WTC11 (cell line): ENCODE results near the gene RAD51D.

Source experiments
- CBFB ChIP-seq: sonication (generic); formaldehyde crosslinking; IDR thresholded peaks from 2 replicates; pipeline ENCODE4 v1.8.1; 2022; ENCODE audit warnings: mild to moderate bottlenecking, low read depth, missing genetic modification reagents
- ESRRA ChIP-seq: sonication (generic); formaldehyde crosslinking; IDR thresholded peaks from 2 replicates; pipeline ENCODE4 v1.8.1; 2022; ENCODE audit warnings: mild to moderate bottlenecking, missing genetic modification reagents, borderline replicate concordance
- GTF2I ChIP-seq: fragments of 250-450 bp; sonication (Bioruptor Pico); conservative IDR thresholded peaks from 2 replicates; pipeline ENCODE4 v1.4.0; 2021; ENCODE audit warnings: mild to moderate bottlenecking
- JAZF1 ChIP-seq: fragments of 250-450 bp; sonication (Bioruptor Pico); IDR thresholded peaks from 2 replicates; pipeline ENCODE4 v1.9.0; 2021; ENCODE audit warnings: moderate library complexity, mild to moderate bottlenecking, inconsistent platforms
- MXD4 ChIP-seq: fragments of 250-450 bp; sonication (Bioruptor Pico); IDR thresholded peaks from 2 replicates; pipeline ENCODE4 v1.8.0; 2021; ENCODE audit warnings: mild to moderate bottlenecking, moderate library complexity, borderline replicate concordance
- SP1 ChIP-seq: sonication (generic); formaldehyde crosslinking; conservative IDR thresholded peaks from 2 replicates; pipeline ENCODE4 v1.8.1; 2022; ENCODE audit warnings: missing genetic modification reagents
- ZNF121 ChIP-seq: sonication (generic); formaldehyde crosslinking; IDR thresholded peaks from 2 replicates; pipeline ENCODE4 v1.8.0; 2023; ENCODE audit warnings: missing genetic modification reagents
- TF ChIP-seq, protein P1 (sequence below): sonication (generic); formaldehyde crosslinking; IDR thresholded peaks from 2 replicates; pipeline ENCODE4 v1.8.1; 2023; ENCODE audit warnings: mild to moderate bottlenecking, missing genetic modification reagents, borderline replicate concordance
- TF ChIP-seq, protein P2 (sequence below): fragments of 200-600 bp; IDR thresholded peaks from 2 replicates; pipeline ENCODE4 v1.8.0; 2022; ENCODE audit warnings: antibody characterized with exemption
- TF ChIP-seq, protein P3 (sequence below): sonication (generic); formaldehyde crosslinking; IDR thresholded peaks from 2 replicates; pipeline ENCODE4 v1.8.0; 2023; ENCODE audit warnings: mild to moderate bottlenecking, missing genetic modification reagents
- TF ChIP-seq, protein P4 (sequence below): sonication (generic); formaldehyde crosslinking; conservative IDR thresholded peaks from 2 replicates; pipeline ENCODE4 v1.8.1; 2023; ENCODE audit warnings: mild to moderate bottlenecking, low read depth, missing genetic modification reagents, moderate library complexity
- TF ChIP-seq, protein P5 (sequence below): sonication (generic); formaldehyde crosslinking; IDR thresholded peaks from 2 replicates; pipeline ENCODE4 v1.8.1; 2022; ENCODE audit warnings: low read depth, missing genetic modification reagents, borderline replicate concordance
- TF ChIP-seq, protein P6 (sequence below): sonication (generic); formaldehyde crosslinking; IDR thresholded peaks from 2 replicates; pipeline ENCODE4 v1.8.0; 2022; ENCODE audit warnings: mild to moderate bottlenecking, missing genetic modification reagents

DNA sequence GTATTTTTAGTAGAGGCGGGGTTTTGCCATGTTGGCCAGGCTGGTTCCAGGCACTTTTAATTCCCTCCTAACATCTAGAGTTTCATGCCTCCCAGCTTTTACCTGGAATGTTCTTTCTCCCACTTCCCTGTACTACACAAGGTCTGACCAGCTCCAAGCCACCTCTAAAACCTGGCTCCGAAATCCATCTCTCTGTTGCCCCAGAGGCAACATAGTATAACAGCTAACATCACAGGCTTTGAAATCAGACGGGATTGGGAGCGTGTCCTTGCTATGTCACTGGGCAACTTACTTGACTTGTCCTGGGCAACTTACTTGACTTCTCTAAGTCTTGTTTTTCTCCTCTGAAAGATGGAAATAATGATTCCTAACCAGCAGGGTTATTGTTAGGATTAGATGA, 43.1 kb upstream of the RAD51D start:
- no peak for TF ChIP-seq MXD4 (CRISPR knock-in tag)
- TF ChIP-seq, protein P1, sequence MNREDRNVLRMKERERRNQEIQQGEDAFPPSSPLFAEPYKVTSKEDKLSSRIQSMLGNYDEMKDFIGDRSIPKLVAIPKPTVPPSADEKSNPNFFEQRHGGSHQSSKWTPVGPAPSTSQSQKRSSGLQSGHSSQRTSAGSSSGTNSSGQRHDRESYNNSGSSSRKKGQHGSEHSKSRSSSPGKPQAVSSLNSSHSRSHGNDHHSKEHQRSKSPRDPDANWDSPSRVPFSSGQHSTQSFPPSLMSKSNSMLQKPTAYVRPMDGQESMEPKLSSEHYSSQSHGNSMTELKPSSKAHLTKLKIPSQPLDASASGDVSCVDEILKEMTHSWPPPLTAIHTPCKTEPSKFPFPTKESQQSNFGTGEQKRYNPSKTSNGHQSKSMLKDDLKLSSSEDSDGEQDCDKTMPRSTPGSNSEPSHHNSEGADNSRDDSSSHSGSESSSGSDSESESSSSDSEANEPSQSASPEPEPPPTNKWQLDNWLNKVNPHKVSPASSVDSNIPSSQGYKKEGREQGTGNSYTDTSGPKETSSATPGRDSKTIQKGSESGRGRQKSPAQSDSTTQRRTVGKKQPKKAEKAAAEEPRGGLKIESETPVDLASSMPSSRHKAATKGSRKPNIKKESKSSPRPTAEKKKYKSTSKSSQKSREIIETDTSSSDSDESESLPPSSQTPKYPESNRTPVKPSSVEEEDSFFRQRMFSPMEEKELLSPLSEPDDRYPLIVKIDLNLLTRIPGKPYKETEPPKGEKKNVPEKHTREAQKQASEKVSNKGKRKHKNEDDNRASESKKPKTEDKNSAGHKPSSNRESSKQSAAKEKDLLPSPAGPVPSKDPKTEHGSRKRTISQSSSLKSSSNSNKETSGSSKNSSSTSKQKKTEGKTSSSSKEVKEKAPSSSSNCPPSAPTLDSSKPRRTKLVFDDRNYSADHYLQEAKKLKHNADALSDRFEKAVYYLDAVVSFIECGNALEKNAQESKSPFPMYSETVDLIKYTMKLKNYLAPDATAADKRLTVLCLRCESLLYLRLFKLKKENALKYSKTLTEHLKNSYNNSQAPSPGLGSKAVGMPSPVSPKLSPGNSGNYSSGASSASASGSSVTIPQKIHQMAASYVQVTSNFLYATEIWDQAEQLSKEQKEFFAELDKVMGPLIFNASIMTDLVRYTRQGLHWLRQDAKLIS, result no peak
- TF ChIP-seq, protein P2, sequence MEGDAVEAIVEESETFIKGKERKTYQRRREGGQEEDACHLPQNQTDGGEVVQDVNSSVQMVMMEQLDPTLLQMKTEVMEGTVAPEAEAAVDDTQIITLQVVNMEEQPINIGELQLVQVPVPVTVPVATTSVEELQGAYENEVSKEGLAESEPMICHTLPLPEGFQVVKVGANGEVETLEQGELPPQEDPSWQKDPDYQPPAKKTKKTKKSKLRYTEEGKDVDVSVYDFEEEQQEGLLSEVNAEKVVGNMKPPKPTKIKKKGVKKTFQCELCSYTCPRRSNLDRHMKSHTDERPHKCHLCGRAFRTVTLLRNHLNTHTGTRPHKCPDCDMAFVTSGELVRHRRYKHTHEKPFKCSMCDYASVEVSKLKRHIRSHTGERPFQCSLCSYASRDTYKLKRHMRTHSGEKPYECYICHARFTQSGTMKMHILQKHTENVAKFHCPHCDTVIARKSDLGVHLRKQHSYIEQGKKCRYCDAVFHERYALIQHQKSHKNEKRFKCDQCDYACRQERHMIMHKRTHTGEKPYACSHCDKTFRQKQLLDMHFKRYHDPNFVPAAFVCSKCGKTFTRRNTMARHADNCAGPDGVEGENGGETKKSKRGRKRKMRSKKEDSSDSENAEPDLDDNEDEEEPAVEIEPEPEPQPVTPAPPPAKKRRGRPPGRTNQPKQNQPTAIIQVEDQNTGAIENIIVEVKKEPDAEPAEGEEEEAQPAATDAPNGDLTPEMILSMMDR, result no peak
- TF ChIP-seq CBFB (CRISPR knock-in tag), result no peak
- TF ChIP-seq ZNF121 (CRISPR knock-in tag), result no peak
- TF ChIP-seq SP1 (CRISPR knock-in tag), result no peak
- TF ChIP-seq JAZF1, result no peak
- TF ChIP-seq, protein P3, sequence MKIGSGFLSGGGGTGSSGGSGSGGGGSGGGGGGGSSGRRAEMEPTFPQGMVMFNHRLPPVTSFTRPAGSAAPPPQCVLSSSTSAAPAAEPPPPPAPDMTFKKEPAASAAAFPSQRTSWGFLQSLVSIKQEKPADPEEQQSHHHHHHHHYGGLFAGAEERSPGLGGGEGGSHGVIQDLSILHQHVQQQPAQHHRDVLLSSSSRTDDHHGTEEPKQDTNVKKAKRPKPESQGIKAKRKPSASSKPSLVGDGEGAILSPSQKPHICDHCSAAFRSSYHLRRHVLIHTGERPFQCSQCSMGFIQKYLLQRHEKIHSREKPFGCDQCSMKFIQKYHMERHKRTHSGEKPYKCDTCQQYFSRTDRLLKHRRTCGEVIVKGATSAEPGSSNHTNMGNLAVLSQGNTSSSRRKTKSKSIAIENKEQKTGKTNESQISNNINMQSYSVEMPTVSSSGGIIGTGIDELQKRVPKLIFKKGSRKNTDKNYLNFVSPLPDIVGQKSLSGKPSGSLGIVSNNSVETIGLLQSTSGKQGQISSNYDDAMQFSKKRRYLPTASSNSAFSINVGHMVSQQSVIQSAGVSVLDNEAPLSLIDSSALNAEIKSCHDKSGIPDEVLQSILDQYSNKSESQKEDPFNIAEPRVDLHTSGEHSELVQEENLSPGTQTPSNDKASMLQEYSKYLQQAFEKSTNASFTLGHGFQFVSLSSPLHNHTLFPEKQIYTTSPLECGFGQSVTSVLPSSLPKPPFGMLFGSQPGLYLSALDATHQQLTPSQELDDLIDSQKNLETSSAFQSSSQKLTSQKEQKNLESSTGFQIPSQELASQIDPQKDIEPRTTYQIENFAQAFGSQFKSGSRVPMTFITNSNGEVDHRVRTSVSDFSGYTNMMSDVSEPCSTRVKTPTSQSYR (CRISPR knock-in tag), result no peak
- TF ChIP-seq, protein P4, sequence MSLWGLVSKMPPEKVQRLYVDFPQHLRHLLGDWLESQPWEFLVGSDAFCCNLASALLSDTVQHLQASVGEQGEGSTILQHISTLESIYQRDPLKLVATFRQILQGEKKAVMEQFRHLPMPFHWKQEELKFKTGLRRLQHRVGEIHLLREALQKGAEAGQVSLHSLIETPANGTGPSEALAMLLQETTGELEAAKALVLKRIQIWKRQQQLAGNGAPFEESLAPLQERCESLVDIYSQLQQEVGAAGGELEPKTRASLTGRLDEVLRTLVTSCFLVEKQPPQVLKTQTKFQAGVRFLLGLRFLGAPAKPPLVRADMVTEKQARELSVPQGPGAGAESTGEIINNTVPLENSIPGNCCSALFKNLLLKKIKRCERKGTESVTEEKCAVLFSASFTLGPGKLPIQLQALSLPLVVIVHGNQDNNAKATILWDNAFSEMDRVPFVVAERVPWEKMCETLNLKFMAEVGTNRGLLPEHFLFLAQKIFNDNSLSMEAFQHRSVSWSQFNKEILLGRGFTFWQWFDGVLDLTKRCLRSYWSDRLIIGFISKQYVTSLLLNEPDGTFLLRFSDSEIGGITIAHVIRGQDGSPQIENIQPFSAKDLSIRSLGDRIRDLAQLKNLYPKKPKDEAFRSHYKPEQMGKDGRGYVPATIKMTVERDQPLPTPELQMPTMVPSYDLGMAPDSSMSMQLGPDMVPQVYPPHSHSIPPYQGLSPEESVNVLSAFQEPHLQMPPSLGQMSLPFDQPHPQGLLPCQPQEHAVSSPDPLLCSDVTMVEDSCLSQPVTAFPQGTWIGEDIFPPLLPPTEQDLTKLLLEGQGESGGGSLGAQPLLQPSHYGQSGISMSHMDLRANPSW (CRISPR knock-in tag), result no peak
- TF ChIP-seq, protein P5, sequence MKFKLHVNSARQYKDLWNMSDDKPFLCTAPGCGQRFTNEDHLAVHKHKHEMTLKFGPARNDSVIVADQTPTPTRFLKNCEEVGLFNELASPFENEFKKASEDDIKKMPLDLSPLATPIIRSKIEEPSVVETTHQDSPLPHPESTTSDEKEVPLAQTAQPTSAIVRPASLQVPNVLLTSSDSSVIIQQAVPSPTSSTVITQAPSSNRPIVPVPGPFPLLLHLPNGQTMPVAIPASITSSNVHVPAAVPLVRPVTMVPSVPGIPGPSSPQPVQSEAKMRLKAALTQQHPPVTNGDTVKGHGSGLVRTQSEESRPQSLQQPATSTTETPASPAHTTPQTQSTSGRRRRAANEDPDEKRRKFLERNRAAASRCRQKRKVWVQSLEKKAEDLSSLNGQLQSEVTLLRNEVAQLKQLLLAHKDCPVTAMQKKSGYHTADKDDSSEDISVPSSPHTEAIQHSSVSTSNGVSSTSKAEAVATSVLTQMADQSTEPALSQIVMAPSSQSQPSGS (CRISPR knock-in tag), result no peak
- no peak for TF ChIP-seq ESRRA
- TF ChIP-seq, protein P6, sequence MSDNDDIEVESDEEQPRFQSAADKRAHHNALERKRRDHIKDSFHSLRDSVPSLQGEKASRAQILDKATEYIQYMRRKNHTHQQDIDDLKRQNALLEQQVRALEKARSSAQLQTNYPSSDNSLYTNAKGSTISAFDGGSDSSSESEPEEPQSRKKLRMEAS (CRISPR knock-in tag), result no peak
- no peak for TF ChIP-seq GTF2I (CRISPR knock-in tag)
